GM18873 (cell line): Measurements from ENCODE around the gene ACOT6.
"Not testable (repeated sequence)": the region's sequence is repeated elsewhere in the genome, so short reads cannot be mapped to it uniquely, and the experiment has no call there.

Experiments used
- ATAC-seq: cut with Tn5 transposase; IDR thresholded peaks from one replicate; pipeline ENCODE4 v1.9.1; 2021; ENCODE audit warnings: mild to moderate bottlenecking, moderate library complexity, moderate number of reproducible peaks; ENCODE audit not compliant: unreplicated experiment, low FRiP score

The ACOT6 gene

DNA sequence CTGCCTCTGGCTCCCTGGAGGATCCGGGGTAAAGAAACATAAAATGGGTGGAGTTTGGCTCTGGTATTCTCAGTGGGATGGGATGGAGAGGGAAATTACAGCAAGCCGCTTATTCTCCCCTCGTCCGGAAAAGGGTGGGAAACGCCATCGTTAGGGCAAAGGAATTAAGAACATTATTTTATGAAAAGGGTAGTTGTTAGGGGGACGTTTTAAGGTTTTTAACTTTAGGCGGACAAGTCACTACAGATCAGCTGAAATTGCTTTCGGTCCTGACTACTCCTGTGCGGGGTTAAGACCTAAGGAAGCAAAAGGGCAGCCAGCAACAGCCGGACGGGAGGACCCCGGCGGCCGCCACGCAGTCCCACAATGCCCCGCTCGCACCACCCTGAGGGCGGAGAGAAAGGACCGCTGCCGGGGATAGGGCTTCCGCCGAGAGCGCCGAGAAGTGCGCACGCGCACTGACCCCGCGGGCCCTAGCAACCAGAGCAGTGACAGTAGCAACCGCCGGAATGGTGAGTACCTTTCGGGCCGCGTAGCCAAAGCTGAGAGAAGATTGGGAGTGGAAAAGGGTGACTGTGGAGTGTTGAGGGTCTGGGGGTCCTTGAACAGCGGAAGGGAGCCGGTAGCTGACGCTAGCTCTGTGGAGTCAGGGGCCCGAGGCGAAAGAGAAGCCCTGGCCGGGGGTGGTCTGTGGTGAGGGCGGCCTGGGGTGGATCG, 32.4 kb downstream of the ACOT6 start, which contains the start of gene DNAL1:
DNAL1 (plus strand) TSS at position 456 of the 717 bp plus-strand sequence; CDS start at position 510, 54 bp downstream.
- peak; percentile 93 for ATAC-seq

DNA sequence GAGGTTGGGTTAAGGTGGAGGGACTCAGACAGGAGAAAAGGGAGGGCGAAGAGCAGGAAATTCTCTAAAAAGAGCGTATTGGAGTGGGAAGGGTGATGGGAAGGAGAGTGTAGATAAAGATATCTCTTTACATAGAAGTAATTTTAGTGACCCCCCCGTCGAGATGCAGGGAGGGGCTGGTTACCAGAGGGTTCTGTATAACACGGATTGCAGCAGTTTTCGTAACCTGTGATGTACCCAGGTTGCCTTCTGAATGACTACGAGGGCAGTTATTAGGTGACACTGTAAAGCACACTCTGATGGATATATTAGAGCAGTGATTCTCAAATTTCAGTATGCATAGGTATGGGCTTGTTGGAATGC, 32.9 kb downstream of the ACOT6 start:
- ATAC-seq = no peak

DNA sequence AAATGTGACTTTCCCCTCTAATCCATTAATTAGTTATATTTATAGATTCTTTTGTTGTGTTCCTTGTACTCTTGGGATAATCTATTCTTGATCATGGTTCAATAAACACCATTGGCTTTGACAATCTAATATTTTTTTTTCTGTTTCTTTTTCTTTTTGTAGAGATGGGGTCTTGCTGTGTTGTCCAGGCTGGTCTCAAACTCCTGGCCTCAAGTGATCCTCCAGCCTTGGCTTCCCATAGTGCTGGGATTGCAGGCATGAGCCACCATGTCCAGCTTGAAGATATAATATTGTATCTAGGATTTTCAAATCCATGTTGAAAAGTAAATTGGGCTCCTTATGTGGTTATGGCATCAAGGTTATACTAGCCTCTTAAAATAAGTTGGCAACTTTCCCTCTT, 38.7 kb downstream of the ACOT6 start:
- ATAC-seq = no peak

DNA sequence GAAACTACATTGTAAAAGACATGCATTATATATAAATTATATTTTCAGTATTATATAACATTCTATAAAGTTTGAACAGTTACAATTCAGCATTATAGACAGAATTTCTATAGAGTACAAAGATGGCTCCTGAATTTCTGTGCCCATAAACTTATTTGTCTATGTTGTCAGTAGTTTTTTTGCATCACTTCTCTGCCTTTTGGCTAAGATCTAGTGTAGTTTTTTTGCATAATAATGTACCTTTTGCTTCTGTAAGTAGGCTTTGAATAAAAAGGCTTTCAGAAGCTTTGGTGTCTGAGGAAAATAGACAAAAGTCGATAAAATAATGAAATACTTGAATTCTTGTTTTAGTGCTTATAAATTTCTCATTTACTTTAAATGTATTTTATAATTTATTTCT, 43.5 kb downstream of the ACOT6 start:
- no peak for ATAC-seq

DNA sequence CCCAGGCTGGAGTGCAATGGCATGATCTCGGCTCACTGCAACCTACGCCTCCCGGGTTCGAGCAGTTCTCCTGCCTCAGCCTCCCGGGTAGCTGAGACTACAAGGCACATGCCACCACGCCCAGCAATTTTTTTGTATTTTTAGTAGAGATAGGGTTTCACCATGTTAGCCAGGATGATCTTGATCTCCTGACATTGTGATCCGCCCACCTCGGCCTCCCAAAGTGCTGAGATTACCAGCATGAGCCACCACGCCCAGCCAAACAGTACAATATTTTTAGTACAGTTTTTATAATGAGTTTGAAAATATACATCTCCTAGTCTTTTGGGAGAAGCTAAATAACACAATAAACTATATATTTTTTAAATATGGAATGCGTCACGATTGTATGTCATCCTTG, 46.9 kb downstream of the ACOT6 start:
- ATAC-seq = not testable (repeated sequence)

DNA sequence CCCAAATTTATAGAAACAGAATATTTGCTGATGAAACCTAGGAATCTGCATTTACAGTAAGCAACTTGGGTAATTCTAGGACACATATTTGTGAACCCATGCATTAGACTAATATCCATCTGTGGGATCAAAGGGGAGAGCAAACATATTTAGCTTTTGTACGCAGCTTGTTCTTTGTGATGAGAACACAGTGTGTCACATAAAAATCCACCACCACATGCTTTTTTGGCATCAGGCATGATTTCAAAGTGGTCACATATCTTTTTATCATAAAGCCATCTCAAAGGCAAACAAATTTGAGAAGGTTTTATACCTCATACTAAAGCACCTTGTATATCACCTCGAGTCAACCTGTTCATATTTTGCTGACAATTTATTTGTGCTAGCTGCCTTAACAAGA, 48.2 kb downstream of the ACOT6 start:
- no peak for ATAC-seq

DNA sequence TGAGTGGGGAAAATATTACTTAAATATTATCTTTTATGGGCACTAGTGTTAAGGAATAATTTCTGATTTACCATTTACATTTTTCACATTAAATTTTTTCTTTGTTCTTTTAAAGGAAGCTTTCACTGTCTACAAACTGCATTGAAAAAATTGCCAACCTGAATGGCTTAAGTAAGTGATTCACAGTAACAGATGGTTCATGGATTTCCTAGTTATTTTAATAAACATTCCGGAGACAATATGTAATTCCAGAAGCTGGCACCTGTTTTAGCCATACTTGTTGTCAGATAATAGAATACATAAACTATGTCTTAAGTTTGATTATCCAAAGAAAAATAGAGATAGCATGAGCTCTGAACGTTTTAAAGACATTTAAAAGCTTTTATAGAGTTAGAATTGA, 49.6 kb downstream of the ACOT6 start:
- ATAC-seq = no peak

DNA sequence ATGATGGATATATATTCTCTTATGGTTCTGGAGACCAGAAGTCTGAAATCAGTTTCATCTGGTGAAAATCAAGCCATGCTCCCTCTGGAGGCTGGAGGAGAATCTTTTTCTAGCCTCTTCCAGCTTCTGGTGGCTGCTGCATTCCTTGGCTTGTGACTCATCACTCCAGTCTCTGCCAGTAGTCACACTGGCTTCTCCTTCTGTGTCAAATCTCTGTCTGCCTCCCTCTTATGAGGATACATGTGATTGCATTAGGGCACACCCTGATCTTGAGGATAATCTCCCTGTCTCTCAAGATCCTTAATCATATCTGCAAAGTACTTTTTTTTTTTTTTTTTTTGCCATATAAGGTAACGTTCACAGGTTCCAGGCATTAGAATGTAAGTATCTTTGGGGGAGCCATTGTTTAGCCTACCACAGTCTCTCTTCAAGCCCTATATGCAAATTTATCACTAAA, 50.2 kb downstream of the ACOT6 start:
- ATAC-seq = no peak

DNA sequence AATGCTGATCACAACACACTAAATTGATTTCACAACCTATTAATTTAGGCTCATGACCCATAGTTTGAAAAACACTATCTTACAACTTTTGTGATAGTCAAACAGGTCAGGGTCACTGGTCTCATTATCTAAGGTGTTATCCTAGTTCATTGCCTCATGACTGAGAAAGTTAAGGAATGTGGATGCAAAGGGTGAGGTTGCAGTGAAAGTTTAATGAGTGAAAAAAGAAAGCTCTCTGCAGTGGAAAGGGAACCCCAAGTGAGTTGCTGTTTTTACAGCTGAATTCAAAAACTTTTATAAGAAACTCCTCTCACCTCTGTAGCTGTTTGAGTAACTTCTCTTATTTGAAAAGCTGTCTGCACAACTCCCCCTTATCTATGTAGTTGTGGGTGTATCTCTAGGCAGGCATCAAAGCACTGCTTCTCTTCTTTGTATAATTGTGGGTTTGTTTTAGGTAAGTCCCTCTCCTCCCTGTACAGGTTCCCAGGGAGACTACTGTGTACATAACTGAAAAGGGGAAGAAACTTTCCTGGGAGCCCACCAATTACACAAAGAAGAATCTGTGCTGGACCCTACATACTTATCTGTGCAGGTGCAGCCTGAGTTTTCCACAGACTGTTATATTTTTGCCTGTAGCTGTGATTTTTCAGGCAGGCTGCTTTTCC, 51.4 kb downstream of the ACOT6 start:
- no peak for ATAC-seq

DNA sequence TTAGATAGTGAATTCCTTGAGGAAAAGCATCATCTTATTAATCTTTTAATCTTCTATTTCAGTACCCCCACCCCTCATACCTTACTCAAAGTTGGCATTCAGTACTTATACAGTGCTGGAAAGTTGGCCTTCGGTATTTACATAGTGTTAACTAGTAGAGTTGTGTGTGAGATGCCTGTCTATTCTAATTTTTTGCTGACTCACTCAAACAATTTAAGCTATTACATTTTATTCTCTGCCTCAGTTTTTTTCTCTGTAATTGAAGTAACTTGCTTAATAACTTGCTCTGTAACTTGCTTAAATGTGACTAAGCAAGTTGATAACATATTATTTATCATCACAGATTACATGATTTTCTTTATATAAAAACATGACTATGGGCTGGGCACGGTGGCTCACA, 52.8 kb downstream of the ACOT6 start:
- ATAC-seq = no peak

DNA sequence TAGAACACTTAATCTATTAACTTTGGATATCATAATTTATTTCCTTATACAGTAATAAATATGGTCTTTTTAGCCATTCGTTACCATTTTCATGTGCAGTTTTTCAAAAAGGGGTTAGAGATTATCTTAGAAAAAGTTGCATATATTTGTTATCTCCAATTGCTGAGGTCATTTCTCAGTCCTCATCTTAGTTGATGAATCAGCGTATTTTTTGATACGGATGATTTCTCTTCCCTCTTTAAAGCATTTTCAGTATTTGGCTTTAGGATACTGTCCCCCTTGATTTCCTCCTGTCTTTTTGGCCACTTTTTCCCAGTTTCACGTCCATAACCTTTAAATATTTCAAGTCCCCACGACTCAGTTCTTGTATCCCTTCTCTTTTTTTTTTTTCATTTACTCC, 54.3 kb downstream of the ACOT6 start:
- ATAC-seq = no peak

DNA sequence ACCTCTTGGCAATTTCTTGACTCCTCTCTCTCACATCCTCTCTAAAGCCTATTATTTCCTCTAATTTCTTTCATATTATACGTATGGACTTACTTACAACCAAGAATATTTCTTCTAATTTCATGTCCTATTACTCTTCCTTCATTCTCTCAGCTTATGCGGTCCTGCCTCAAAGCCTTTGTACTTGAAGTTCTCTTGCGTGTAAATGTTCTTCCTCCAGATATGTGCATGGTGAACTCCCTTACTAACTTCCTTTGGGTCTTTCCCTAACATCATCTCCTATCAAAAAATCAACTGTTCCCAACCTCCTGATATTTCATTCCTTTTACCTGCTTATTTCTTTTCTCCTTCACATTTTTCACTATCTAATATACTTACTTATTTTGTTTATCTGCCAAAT, 55.5 kb downstream of the ACOT6 start:
- ATAC-seq = no peak
